Retinal pigment epithelial cell (primary cell): Measurements from ENCODE around the gene DCHS2.
A peak's percentile ranks its signal among the peaks of the same experiment; 100 is the strongest.

Experiments used
- DNase-seq: peaks from one replicate; pipeline ENCODE4 v3.0.0-alpha.2; 2010; ENCODE audit warnings: low read depth
- H3K4me3 ChIP-seq: 2 replicates; pipeline ENCODE4 v1.5.1; 2011; ENCODE audit warnings: mild to moderate bottlenecking, low read length, control low read depth, moderate library complexity
- TF ChIP-seq, protein P1 (sequence below): conservative IDR thresholded peaks from 2 replicates; pipeline ENCODE4 v1.5.1; 2011; ENCODE audit warnings: low read depth, low read length, control low read depth, inconsistent platforms

The DCHS2 gene

DNA sequence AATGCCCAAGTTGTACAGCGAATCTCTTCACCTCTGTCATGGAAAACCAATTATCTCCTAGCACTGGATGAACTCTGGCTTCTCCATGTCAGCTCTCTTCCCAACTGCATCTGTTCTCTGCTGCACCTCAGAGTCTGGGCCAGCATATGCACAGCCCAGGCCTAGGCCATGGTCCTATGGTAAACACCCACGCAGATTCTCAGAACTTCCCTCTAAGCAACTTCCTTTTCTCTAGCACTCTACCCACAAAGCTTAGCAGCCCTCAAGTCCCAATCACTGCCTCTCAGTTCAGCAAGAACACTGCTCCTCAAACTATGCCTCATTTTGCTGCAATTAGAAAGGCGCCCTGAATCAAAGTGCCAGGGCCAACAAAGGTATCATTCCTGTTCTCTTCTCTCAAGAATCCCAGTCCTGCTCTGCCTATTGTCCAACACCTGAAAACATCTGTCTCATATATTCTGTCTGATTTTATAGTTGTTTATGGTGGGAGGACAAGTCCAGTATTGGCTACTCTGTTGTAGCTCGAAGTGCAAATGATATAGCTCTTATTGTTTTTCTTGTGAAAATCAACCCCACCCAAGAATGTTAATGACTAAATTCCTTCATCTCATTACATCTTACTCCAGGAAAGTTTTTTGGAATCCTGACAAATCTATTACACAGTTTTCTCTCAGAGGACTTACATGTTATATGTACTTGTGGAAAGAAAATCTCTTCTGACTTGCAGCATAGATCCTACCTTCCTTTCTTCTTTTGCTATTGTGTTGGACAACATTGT, 85.4 kb downstream of the DCHS2 start:
- peak; percentile 62 for DNase-seq
- H3K4me3 ChIP-seq: no peak overlapping the region
- TF ChIP-seq, protein P1, sequence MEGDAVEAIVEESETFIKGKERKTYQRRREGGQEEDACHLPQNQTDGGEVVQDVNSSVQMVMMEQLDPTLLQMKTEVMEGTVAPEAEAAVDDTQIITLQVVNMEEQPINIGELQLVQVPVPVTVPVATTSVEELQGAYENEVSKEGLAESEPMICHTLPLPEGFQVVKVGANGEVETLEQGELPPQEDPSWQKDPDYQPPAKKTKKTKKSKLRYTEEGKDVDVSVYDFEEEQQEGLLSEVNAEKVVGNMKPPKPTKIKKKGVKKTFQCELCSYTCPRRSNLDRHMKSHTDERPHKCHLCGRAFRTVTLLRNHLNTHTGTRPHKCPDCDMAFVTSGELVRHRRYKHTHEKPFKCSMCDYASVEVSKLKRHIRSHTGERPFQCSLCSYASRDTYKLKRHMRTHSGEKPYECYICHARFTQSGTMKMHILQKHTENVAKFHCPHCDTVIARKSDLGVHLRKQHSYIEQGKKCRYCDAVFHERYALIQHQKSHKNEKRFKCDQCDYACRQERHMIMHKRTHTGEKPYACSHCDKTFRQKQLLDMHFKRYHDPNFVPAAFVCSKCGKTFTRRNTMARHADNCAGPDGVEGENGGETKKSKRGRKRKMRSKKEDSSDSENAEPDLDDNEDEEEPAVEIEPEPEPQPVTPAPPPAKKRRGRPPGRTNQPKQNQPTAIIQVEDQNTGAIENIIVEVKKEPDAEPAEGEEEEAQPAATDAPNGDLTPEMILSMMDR: no peak

DNA sequence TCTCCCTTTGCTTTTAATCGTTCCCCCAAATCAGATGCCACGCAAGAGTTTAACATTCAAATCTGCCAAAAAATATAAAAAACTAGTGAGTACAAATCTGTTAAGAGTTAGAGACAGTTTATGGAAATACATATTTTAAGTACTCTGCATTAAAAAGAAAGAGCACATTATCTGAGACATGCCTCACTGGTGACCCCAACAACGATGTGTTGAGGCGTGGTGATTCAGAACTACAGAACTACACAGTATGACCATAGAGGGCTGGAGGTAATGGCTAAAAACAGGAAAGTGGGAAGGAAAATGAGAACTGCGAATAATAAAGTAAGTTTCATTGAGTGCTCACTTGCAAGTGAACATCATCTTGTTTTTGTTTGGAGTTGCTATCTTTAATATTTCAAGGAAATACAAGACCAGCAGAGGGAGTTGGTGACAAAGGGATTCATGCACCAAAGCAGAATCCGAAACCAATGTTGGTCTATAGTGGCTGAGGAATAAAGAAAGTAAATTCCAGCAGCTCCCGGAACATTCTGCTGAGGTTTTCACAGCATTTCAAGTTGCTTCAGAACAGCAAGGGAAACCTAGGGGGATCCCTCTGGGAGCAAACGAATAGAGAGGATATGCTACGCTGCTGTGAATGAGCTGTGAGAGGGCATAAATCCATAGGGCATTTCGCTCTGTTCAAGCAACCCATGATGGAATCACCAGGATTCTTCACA, 92.2 kb downstream of the DCHS2 start:
- no peak overlapping the region for H3K4me3 ChIP-seq
- TF ChIP-seq, protein P1: peak; percentile 59
- peak; percentile 11 for DNase-seq

DNA sequence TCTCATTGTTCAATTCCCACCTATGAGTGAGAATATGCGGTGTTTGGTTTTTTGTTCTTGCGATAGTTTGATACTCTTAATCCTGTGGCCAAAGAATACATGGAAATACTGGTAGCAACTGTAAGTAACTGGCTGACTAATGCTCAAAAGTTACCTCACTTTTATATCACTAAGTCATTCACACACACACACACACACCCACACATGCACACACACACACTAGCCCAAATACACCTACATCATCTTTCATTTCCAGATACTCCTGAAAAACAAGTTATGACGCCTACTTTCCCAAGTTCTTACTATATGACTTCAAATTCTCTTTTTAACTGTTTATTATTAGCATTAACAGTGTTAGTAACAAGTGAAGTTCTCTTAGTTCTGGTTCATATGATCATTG, 101.3 kb downstream of the DCHS2 start:
- TF ChIP-seq, protein P1: no peak
- no peak overlapping the region for H3K4me3 ChIP-seq
- DNase-seq: no peak

DNA sequence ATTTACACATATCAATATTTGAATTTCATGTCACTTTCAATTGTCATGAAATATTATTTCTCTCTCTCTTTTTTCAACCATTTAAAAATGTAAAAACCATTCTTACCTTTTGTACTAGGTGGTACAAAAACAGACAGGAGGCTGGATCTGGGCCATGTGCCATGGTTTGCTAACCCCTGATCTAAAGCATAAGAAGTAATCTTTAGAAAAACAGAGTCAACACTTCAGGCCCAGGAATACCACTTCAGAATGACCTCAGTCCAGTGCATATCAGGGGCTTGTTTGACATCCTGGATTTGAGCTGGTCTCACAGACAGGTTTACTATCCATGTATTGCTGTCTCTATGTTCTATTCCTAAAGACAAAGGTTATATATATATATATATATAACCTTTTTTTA, 102.5 kb downstream of the DCHS2 start:
- TF ChIP-seq, protein P1: no peak
- no peak for DNase-seq
- H3K4me3 ChIP-seq: no peak overlapping the region

DNA sequence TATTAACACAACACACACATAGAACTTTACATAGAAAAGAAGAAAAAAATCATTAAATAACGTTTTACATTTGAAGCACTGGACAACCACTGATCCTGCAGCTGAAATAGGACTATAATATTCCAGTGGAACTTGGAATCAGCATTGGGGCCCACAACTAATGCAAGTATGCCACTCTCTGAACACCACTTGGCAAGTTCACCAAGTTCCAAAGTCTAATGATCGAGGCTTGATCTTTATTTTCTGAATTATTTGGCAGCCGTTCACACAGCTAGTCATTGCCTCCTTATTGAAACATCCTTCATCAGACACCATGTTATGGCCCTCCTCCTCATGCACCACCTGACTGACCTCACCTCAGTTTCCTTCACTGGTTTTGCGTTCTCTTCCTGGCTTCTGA, 107.6 kb downstream of the DCHS2 start:
- no peak for DNase-seq
- TF ChIP-seq, protein P1: no peak
- H3K4me3 ChIP-seq: no peak overlapping the region

DNA sequence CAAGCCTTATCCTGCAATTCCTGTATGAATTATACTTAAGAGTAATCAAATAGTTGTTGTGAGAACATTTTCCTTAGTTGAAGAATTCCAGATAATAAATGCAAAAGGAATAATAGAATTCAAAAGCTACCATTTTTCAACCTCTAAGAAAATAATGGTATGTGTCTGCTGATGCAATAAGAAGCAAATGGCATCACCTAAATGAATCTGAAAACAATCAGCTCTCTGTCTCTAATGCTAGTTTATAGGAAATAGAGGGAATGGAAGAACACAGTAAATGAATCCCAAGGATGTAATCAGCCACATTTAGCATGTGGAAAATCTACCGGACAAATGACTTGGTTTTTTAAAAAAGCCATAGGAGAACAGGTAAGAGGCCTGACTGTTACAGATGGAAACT, 115.1 kb downstream of the DCHS2 start:
- no peak overlapping the region for H3K4me3 ChIP-seq
- TF ChIP-seq, protein P1: no peak

DNA sequence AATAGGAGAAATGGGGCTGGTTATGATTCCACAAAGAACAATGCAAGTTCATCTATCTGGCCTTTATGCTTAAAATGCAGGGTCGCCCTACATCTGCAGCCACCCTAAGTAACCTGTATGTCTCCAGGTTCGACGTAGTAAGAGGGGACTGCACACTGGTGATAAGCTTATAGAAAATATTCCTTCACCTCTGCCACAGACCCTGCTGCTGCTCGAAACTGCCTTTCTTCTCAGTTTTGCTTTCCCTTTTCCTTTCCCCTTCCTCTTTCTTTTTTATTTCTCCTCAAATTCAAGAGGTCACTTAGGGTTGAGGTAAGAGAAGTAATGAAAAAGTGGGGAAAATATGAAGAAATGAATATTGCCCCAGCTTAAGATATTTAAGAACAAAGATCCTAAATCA, 123.5 kb downstream of the DCHS2 start:
- H3K4me3 ChIP-seq: no peak overlapping the region
- no peak for DNase-seq
- TF ChIP-seq, protein P1: no peak

More for the DNA sequence above, 115.1 kb downstream of the DCHS2 start:
- DNase-seq: no peak
